Measurements from ENCODE around the gene GMPS. TPM values are rescaled to one million over a fixed set of nuclear protein-coding genes. Genes with fewer than 3 reads are reported as not detected.

Gene GMPS
- total RNA-seq, 2 donors from 2014 or later, result 18.5 to 20.2 TPM

- DNase-seq (no peak), ATAC-seq (no peak)
- peak overlapping the region; percentile 79 to 98 (median 96) for H3K27ac ChIP-seq
- H3K4me1 ChIP-seq, result peaks cover 19% of the 10 kb centered on the region
- TF ChIP-seq CTCF (IDR thresholded peaks at IDR 0.05) (peak in 1 of 7 experiments; percentile 15), POLR2A (IDR thresholded peaks at IDR 0.05) (no peak)
- intact Hi-C loops (cut with DNase I), result no loop called here
- no peaks in the 10 kb centered on the region for H3K36me3 ChIP-seq (replicated peaks in 1 of 2; ENCODE audit: insufficient read depth in 1 of 2, low read depth in 2 of 2)
- no peaks in the 10 kb centered on the region for H3K27me3 ChIP-seq
- WGBS, 2 donors, result 28 to 34% methylated on average over 3 of the region's 3 CpGs
- H3K9me3 ChIP-seq, result no peaks in the 10 kb centered on the region
- peak overlapping the region in 1 of 2 donors; percentile 13 for H3K4me3 ChIP-seq
Measured at GRCh38 chr3:155869691-155870090, 759 bp upstream of the GMPS start.

- Histone ChIP-seq H3K27me3 (no peaks in the 10 kb centered on the region), H3K4me3 (peak overlapping the region; percentile 74 to 97), H3K36me3 (replicated peaks in 1 of 2; ENCODE audit: insufficient read depth in 1 of 2, low read depth in 2 of 2) (no peaks in the 10 kb centered on the region), H3K9me3 (no peaks in the 10 kb centered on the region), H3K27ac (peak overlapping the region; percentile 88 to 98 (median 96)), H3K4me1 (peaks cover 26% of the 10 kb centered on the region)
- DNase-seq (peak; percentile 55 to 64 (median 59)), ATAC-seq (peak; percentile 24)
- 0 to 1% methylated on average over 10 to 64 of the region's 85 CpGs for WGBS, 2 donors
- intact Hi-C loops (cut with DNase I), result no loop called here
- TF ChIP-seq POLR2A (IDR thresholded peaks at IDR 0.05) (peak in 2 of 3 donors; percentile 38 to 40), CTCF (IDR thresholded peaks at IDR 0.05) (no peak)
Measured at GRCh38 chr3:155870945-155871745, 695 bp downstream of the GMPS start.

- Histone ChIP-seq H3K27me3 (no peaks in the 10 kb centered on the region), H3K4me3 (peak overlapping the region; percentile 74 to 97), H3K4me1 (peaks cover 29% of the 10 kb centered on the region), H3K9me3 (no peaks in the 10 kb centered on the region), H3K27ac (peak overlapping the region; percentile 88 to 98 (median 96)), H3K36me3 (replicated peaks in 1 of 2; ENCODE audit: insufficient read depth in 1 of 2, low read depth in 2 of 2) (no peaks in the 10 kb centered on the region)
- TF ChIP-seq POLR2A (IDR thresholded peaks at IDR 0.05), result no peak
- TF ChIP-seq CTCF (IDR thresholded peaks at IDR 0.05), result no peak
- WGBS, 2 donors, result 0 to 1% methylated on average over 19 of the region's 19 CpGs
- intact Hi-C loops (cut with DNase I), result no loop called here
- DNase-seq (no peak), ATAC-seq (no peak)
Measured at GRCh38 chr3:155871746-155872158, 1.3 kb downstream of the GMPS start.

GRCh38 chr3:155872904-155873646 lies 2.6 kb downstream of the GMPS start:
- H3K27ac ChIP-seq, result no peak overlapping the region
- no peaks in the 10 kb centered on the region for H3K9me3 ChIP-seq
- no peak for ATAC-seq
- H3K27me3 ChIP-seq, result no peaks in the 10 kb centered on the region
- no peaks in the 10 kb centered on the region for H3K36me3 ChIP-seq (replicated peaks in 1 of 2; ENCODE audit: insufficient read depth in 1 of 2, low read depth in 2 of 2)
- intact Hi-C loops (cut with DNase I), result no loop called here
- TF ChIP-seq CTCF (IDR thresholded peaks at IDR 0.05), result no peak
- no peak for TF ChIP-seq POLR2A (IDR thresholded peaks at IDR 0.05)
- DNase-seq, result no peak
- 57 to 72% methylated on average over 8 of the region's 8 CpGs for WGBS, 2 donors
- H3K4me1 ChIP-seq, result peaks cover 29% of the 10 kb centered on the region
- no peak overlapping the region for H3K4me3 ChIP-seq
